Osteoblast (primary cell): ENCODE measurements around the gene PRLR. TPM values are rescaled to one million over a fixed set of nuclear protein-coding genes. Genes with fewer than 3 reads are reported as not detected.
A peak's percentile ranks its signal among the peaks of the same experiment; 100 is the strongest.
"Not testable (repeated sequence)": the region's sequence is repeated elsewhere in the genome, so short reads cannot be mapped to it uniquely, and the experiment has no call there.

Experiments
- DNase-seq: peaks from one replicate; pipeline ENCODE4 v3.0.0; 2011; ENCODE audit warnings: low spot score, mixed read lengths; ENCODE audit not compliant: insufficient read length; ENCODE audit errors: missing footprints
- H2AFZ ChIP-seq: 2 replicates; pipeline ENCODE4 v1.6.0; 2011; ENCODE audit warnings: mild to moderate bottlenecking, low read length
- H3K27ac ChIP-seq: 2 replicates; pipeline ENCODE4 v1.5.1; 2011; ENCODE audit warnings: mild to moderate bottlenecking, low read depth, low read length, moderate library complexity
- H3K27me3 ChIP-seq: 2 replicates; pipeline ENCODE4 v1.6.0; 2012; ENCODE audit warnings: mild to moderate bottlenecking, control low read depth, inconsistent platforms, low read length, moderate library complexity; ENCODE audit not compliant: insufficient read depth
- H3K36me3 ChIP-seq: 2 replicates; pipeline ENCODE4 v1.5.1; 2011; ENCODE audit warnings: mild to moderate bottlenecking, low read length, control low read depth, moderate library complexity; ENCODE audit not compliant: insufficient read depth
- H3K4me1 ChIP-seq: 2 replicates; pipeline ENCODE4 v1.5.1; 2011; ENCODE audit warnings: mild to moderate bottlenecking, low read length, control low read depth, moderate library complexity; ENCODE audit not compliant: insufficient read depth
- H3K4me2 ChIP-seq: 2 replicates; pipeline ENCODE4 v1.6.0; 2011; ENCODE audit warnings: mild to moderate bottlenecking, low read length; ENCODE audit not compliant: insufficient read depth
- H3K4me3 ChIP-seq: fragments of 200-600 bp; sonication (generic); 3 replicates; pipeline ENCODE4 v1.5.1; 2012; ENCODE audit warnings: mild to moderate bottlenecking, low read length, inconsistent platforms; ENCODE audit not compliant: insufficient read depth
- H3K79me2 ChIP-seq: 2 replicates; pipeline ENCODE4 v1.6.0; 2012; ENCODE audit warnings: mild to moderate bottlenecking, low read length, control low read depth, inconsistent platforms; ENCODE audit not compliant: insufficient read depth
- H3K9me3 ChIP-seq: 2 replicates; pipeline ENCODE4 v1.5.1; 2011; ENCODE audit warnings: low read depth, low read length, control low read depth
- H4K20me1 ChIP-seq: 2 replicates; pipeline ENCODE4 v1.6.0; 2012; ENCODE audit warnings: mild to moderate bottlenecking, low read length, control low read depth; ENCODE audit not compliant: insufficient read depth
- total RNA-seq: library from RNA; depleted of rRNA; stranded (reverse); fragments of >200 nt; gene quantifications from 2 replicates; pipeline ENCODE4 v1.2.3, GENCODE V29; 2012
- TF ChIP-seq, protein P1 (sequence below): IDR thresholded peaks from 2 replicates; pipeline ENCODE4 v1.5.1; 2011; ENCODE audit warnings: mild to moderate bottlenecking, low read depth, low read length, moderate library complexity; ENCODE audit errors: extremely low read depth

PRLR gene
- total RNA-seq, 1 donor: under 0.01 TPM

DNA sequence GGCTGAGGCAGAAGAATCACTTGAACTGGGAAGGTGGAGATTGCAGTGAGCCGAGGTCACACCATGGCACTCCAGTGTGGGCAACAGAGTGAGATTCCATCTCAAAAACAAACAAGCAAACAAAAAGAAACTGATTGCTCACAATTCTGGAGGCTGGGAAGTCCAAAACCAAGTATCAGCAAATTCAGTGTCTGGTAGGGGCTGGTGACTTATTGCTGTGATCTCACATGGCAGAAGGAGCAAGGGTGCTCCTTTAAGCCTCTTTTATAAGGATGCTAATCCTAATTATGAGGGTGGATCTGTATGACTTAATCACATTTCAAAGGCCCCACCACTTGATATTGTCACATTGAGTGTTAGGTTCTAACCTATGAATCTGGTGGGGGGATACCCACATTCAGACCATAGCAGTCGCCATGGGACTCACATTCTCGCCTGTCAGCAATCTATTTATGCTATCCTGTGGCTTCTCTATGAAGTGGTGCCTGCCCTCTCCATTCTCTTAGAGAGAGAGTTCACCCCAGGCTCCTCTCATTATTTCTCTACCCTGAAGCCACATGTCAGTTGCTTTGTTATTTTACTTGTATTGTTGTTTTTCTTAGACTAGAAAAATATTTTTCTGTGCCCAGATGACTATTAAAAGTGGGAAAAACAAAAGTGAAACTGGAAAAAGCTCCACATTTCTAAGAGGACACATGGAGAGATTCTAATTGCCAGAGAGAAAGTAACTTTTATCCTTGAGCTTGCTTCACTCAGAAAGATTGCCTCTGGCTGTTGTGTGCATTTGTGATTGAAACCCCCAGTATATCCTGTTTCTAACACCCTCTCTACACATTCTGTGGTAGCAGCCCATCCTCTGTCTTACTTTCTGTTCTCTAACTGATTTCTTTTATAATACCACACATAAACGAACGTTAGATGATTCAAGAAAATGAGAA lies 18.8 kb upstream of the PRLR start:
- no peaks in the 10 kb centered on the region for H3K9me3 ChIP-seq
- H3K36me3 ChIP-seq: no peaks in the 10 kb centered on the region
- no peaks in the 10 kb centered on the region for H3K79me2 ChIP-seq
- no peaks in the 10 kb centered on the region for H3K27me3 ChIP-seq
- peak overlapping the region; percentile 87 for H2AFZ ChIP-seq
- TF ChIP-seq, protein P1, sequence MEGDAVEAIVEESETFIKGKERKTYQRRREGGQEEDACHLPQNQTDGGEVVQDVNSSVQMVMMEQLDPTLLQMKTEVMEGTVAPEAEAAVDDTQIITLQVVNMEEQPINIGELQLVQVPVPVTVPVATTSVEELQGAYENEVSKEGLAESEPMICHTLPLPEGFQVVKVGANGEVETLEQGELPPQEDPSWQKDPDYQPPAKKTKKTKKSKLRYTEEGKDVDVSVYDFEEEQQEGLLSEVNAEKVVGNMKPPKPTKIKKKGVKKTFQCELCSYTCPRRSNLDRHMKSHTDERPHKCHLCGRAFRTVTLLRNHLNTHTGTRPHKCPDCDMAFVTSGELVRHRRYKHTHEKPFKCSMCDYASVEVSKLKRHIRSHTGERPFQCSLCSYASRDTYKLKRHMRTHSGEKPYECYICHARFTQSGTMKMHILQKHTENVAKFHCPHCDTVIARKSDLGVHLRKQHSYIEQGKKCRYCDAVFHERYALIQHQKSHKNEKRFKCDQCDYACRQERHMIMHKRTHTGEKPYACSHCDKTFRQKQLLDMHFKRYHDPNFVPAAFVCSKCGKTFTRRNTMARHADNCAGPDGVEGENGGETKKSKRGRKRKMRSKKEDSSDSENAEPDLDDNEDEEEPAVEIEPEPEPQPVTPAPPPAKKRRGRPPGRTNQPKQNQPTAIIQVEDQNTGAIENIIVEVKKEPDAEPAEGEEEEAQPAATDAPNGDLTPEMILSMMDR: no peak
- peak overlapping the region; percentile 61 for H3K4me3 ChIP-seq
- no peaks in the 10 kb centered on the region for H4K20me1 ChIP-seq
- H3K4me1 ChIP-seq: peaks cover 13% of the 10 kb centered on the region
- H3K27ac ChIP-seq: no peak overlapping the region
- peak overlapping the region; percentile 80 for H3K4me2 ChIP-seq
- DNase-seq: peak; percentile 58

DNA sequence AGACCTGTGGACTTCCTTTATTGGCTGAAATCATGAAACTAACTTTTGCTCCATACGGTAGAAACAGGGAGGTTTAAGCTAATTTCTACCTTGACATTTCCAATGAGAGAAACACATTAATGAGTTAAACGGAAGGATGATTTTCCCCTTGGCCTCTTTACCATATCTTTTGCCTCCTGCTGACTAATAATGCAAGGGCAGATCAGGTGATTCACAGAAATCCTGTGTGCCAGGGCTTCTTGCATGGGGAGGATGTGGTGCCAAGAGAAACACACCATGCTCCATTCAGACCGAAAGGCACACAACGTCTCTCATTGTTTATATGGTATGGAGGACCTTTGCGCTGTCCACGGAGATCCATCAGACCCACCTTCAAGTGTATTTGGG lies 17.4 kb upstream of the PRLR start:
- no peak overlapping the region for H3K27ac ChIP-seq
- no peaks in the 10 kb centered on the region for H3K9me3 ChIP-seq

DNA sequence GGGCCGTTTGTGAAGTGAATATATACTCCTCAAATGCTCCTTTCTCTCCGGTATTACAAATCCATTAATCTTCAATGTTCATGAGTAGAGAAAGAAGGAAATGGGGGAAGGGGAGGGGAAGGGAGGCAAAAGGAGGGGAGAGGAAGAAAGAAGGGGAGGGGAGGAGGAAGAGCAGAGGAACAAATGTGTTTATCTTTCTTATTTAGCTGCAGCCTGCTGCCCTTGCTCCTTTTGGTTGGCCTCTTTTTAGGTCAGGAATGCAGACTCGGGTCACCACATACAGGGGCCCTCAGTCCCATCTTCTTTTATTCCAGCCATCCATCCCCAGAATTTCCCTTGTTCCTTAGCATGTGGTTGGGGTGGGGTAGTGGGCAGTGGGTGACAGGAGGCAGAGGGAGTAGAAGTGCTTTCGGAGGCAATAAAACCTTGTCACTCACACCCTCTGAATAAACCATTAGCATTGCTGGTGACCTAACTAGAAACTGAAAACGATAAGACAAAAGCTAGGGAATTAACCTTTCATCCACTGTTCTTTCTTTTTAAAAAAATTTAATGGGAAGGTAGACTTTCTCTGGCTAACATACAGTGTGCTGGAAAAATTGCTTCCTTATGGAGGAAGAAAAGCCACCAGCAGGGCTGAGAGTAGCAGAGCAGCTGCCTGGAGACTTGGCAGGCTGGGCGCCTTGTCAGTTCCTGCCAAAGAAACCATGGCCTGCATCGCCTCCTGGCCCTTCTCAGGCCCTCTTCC lies 16.8 kb upstream of the PRLR start:
- peak overlapping the region; percentile 33 for H3K4me2 ChIP-seq
- H4K20me1 ChIP-seq: no peaks in the 10 kb centered on the region
- H2AFZ ChIP-seq: no peak overlapping the region
- no peaks in the 10 kb centered on the region for H3K79me2 ChIP-seq
- H3K9me3 ChIP-seq: no peaks in the 10 kb centered on the region
- no peak overlapping the region for H3K27ac ChIP-seq
- H3K36me3 ChIP-seq: no peaks in the 10 kb centered on the region
- H3K4me1 ChIP-seq: peaks cover 13% of the 10 kb centered on the region
- DNase-seq: no peak
- H3K4me3 ChIP-seq: no peak overlapping the region
- peaks cover 3% of the 10 kb centered on the region for H3K27me3 ChIP-seq
- TF ChIP-seq, protein P1: no peak

More for the DNA sequence above, 17.4 kb upstream of the PRLR start:
- DNase-seq: peak; percentile 79
- no peak overlapping the region for H2AFZ ChIP-seq
- no peaks in the 10 kb centered on the region for H3K79me2 ChIP-seq
- peaks cover 13% of the 10 kb centered on the region for H3K4me1 ChIP-seq
- H4K20me1 ChIP-seq: no peaks in the 10 kb centered on the region
- H3K4me2 ChIP-seq: peak overlapping the region; percentile 33
- no peaks in the 10 kb centered on the region for H3K36me3 ChIP-seq
- H3K27me3 ChIP-seq: no peaks in the 10 kb centered on the region
- TF ChIP-seq, protein P1: no peak
- no peak overlapping the region for H3K4me3 ChIP-seq

DNA sequence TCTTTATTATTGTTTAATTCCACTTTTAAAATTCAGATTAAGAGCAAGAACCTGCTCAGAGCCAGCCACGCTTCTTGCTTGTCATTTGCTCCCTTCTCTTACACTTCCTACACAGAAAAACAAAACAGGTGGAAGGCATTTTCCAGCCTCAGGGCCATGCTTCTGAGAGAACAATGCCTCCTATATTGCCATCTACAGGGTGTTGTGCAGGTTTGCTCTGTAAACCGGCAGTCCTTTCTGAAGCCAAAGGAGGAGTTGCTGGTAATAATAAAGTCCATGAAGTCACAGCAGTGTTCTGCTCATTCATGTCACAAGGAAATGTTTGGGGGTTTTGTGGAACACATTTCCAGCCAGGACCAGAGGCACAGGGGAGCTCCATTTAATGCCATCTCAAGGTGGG lies 16.1 kb upstream of the PRLR start:
- no peaks in the 10 kb centered on the region for H3K9me3 ChIP-seq
- TF ChIP-seq, protein P1: no peak

DNA sequence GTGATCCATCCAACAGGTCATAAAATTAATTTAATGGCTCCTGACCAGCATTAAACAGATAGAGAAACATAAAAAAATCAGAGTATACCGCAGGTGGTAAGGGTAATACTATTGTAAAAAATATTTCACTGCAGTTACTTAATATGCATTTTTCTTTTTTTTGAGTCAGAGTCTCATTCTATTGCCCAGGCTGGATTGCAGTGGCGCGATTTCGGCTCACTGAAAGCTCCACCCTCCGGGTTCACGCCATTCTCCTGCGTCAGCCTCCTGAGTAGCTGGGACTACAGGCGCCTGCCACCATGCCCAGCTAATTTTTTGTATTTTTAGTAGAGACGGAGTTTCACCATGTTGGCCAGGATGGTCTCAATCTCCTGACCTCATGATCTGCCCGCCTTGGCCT lies 15.1 kb upstream of the PRLR start:
- not testable (repeated sequence) for H3K4me2 ChIP-seq, H3K4me3 ChIP-seq, H3K27ac ChIP-seq, H4K20me1 ChIP-seq, H3K36me3 ChIP-seq, DNase-seq, H3K9me3 ChIP-seq, H2AFZ ChIP-seq, H3K79me2 ChIP-seq, H3K27me3 ChIP-seq
- H3K4me1 ChIP-seq: peaks cover 13% of the 10 kb centered on the region

More for the DNA sequence above, 16.1 kb upstream of the PRLR start:
- no peak overlapping the region for H2AFZ ChIP-seq
- no peaks in the 10 kb centered on the region for H3K36me3 ChIP-seq
- peaks cover 13% of the 10 kb centered on the region for H3K4me1 ChIP-seq
- no peaks in the 10 kb centered on the region for H4K20me1 ChIP-seq
- peaks cover 6% of the 10 kb centered on the region for H3K27me3 ChIP-seq
- DNase-seq: no peak
- H3K4me3 ChIP-seq: no peak overlapping the region
- no peak overlapping the region for H3K27ac ChIP-seq
- H3K79me2 ChIP-seq: no peaks in the 10 kb centered on the region
- no peak overlapping the region for H3K4me2 ChIP-seq
